ENCODE results near the gene MXD1. TPM values are rescaled to one million over a fixed set of nuclear protein-coding genes. Genes with fewer than 3 reads are reported as not detected.

The MXD1 gene
- total and polyA plus RNA-seq, 9 of the 15 experiments (the other 6 are each of a cell fraction or from before 2014, with no cell fraction given), result 6.7 to 35.9 (median 11.0) TPM

DNA sequence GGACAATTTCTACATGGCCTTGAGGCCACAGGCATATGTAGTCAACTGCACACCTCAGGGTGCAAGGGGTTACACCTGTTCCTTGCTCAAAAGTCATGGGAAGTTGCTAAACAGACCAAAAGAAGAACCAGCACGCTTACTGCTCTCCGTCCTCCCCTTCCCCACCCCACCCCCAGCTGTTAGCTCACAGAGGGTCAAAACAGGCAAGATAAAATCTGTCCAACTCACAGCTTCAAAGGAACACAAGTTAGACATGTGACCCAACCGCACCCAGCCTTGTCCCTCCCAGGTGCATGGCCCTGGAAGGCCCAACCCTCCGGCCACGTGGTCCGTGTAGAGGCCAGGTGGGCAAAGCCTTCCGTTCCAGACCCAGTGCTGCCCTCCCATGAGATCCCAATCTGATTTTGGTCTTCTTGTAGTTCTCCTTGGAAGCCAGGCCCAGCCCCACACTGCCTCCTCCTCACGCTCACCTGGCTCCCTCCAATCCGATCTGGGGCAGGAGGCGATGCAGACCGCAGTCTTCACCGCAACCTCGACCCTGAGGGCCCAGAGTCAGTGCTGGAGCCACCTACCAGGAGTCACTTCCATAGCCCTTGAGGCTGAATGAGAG lies 61.0 kb downstream of the MXD1 start (continued):
- TF ChIP-seq, protein P1, sequence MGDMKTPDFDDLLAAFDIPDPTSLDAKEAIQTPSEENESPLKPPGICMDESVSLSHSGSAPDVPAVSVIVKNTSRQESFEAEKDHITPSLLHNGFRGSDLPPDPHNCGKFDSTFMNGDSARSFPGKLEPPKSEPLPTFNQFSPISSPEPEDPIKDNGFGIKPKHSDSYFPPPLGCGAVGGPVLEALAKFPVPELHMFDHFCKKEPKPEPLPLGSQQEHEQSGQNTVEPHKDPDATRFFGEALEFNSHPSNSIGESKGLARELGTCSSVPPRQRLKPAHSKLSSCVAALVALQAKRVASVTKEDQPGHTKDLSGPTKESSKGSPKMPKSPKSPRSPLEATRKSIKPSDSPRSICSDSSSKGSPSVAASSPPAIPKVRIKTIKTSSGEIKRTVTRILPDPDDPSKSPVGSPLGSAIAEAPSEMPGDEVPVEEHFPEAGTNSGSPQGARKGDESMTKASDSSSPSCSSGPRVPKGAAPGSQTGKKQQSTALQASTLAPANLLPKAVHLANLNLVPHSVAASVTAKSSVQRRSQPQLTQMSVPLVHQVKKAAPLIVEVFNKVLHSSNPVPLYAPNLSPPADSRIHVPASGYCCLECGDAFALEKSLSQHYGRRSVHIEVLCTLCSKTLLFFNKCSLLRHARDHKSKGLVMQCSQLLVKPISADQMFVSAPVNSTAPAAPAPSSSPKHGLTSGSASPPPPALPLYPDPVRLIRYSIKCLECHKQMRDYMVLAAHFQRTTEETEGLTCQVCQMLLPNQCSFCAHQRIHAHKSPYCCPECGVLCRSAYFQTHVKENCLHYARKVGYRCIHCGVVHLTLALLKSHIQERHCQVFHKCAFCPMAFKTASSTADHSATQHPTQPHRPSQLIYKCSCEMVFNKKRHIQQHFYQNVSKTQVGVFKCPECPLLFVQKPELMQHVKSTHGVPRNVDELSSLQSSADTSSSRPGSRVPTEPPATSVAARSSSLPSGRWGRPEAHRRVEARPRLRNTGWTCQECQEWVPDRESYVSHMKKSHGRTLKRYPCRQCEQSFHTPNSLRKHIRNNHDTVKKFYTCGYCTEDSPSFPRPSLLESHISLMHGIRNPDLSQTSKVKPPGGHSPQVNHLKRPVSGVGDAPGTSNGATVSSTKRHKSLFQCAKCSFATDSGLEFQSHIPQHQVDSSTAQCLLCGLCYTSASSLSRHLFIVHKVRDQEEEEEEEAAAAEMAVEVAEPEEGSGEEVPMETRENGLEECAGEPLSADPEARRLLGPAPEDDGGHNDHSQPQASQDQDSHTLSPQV (IDR thresholded peaks at IDR 0.05), result peak; percentile 99
- TF ChIP-seq CXXC5 (CRISPR knock-in tag; IDR thresholded peaks at IDR 0.05) (peak; percentile 91), TAL1 (IDR thresholded peaks at IDR 0.05) (peak; percentile 31), CEBPG (CRISPR knock-in tag; IDR thresholded peaks at IDR 0.05) (no peak), CEBPG (tag; conservative IDR thresholded peaks at IDR 0.05 in 1 of 2, IDR thresholded peaks at IDR 0.05 in 1 of 2) (peak in 1 of 2 experiments; percentile 71; a peak in 3 of 4 replicates), SMARCB1 (IDR thresholded peaks at IDR 0.05; ENCODE audit: insufficient read length, low read depth) (no peak), ZNF431 (CRISPR knock-in tag; IDR thresholded peaks at IDR 0.05) (0 out of 2 replicates have a peak, but pooled peaks have one; percentile 45), MCM7 (IDR thresholded peaks at IDR 0.05) (no peak), ARID1B (IDR thresholded peaks at IDR 0.05) (peak; percentile 73), TAF9B (IDR thresholded peaks at IDR 0.05; ENCODE audit: partially characterized antibody) (no peak), FOXK2 (conservative IDR thresholded peaks at IDR 0.05 in 1 of 2, IDR thresholded peaks at IDR 0.05 in 1 of 2; ENCODE audit: low read depth in 2 of 2) (peak; percentile 85 to 91), FOXM1 (IDR thresholded peaks at IDR 0.05; ENCODE audit: low read depth) (peak; percentile 84), FOXM1 (CRISPR knock-in tag; IDR thresholded peaks at IDR 0.05; ENCODE audit: low read depth) (no peak), EHMT2 (IDR thresholded peaks at IDR 0.05) (no peak), NR2C2 (CRISPR knock-in tag; IDR thresholded peaks at IDR 0.05) (peak; percentile 21; the same call in 1 of the 2 replicates), NR2C2 (tag; IDR thresholded peaks at IDR 0.05) (peak; percentile 91), ZNF75A (CRISPR knock-in tag; IDR thresholded peaks at IDR 0.05) (no peak), ZNF253 (CRISPR knock-in tag; conservative IDR thresholded peaks at IDR 0.05) (no peak), SRSF7 (optimal IDR thresholded peaks at IDR 0.05; ENCODE audit: low read depth, low read length) (no peak)
- TF ChIP-seq, protein P2, sequence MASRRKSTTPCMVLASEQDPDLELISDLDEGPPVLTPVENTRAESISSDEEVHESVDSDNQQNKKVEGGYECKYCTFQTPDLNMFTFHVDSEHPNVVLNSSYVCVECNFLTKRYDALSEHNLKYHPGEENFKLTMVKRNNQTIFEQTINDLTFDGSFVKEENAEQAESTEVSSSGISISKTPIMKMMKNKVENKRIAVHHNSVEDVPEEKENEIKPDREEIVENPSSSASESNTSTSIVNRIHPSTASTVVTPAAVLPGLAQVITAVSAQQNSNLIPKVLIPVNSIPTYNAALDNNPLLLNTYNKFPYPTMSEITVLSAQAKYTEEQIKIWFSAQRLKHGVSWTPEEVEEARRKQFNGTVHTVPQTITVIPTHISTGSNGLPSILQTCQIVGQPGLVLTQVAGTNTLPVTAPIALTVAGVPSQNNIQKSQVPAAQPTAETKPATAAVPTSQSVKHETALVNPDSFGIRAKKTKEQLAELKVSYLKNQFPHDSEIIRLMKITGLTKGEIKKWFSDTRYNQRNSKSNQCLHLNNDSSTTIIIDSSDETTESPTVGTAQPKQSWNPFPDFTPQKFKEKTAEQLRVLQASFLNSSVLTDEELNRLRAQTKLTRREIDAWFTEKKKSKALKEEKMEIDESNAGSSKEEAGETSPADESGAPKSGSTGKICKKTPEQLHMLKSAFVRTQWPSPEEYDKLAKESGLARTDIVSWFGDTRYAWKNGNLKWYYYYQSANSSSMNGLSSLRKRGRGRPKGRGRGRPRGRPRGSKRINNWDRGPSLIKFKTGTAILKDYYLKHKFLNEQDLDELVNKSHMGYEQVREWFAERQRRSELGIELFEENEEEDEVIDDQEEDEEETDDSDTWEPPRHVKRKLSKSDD (conservative IDR thresholded peaks at IDR 0.05; ENCODE audit: low read length), result no peak
- TF ChIP-seq, protein P3, sequence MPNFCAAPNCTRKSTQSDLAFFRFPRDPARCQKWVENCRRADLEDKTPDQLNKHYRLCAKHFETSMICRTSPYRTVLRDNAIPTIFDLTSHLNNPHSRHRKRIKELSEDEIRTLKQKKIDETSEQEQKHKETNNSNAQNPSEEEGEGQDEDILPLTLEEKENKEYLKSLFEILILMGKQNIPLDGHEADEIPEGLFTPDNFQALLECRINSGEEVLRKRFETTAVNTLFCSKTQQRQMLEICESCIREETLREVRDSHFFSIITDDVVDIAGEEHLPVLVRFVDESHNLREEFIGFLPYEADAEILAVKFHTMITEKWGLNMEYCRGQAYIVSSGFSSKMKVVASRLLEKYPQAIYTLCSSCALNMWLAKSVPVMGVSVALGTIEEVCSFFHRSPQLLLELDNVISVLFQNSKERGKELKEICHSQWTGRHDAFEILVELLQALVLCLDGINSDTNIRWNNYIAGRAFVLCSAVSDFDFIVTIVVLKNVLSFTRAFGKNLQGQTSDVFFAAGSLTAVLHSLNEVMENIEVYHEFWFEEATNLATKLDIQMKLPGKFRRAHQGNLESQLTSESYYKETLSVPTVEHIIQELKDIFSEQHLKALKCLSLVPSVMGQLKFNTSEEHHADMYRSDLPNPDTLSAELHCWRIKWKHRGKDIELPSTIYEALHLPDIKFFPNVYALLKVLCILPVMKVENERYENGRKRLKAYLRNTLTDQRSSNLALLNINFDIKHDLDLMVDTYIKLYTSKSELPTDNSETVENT (CRISPR knock-in tag; IDR thresholded peaks at IDR 0.05), result peak; percentile 37; the same call in 1 of the 2 replicates

All from K562 (cell line).